ENCODE data around the gene IVD. TPM values are rescaled to one million over a fixed set of nuclear protein-coding genes. Genes with fewer than 3 reads are reported as not detected.
A peak's percentile ranks its signal among the peaks of the same experiment; 100 is the strongest.

IVD gene
- total RNA-seq, 8 experiments from 2014 or later, result 20.3 to 93.9 (median 33.7) TPM

DNA sequence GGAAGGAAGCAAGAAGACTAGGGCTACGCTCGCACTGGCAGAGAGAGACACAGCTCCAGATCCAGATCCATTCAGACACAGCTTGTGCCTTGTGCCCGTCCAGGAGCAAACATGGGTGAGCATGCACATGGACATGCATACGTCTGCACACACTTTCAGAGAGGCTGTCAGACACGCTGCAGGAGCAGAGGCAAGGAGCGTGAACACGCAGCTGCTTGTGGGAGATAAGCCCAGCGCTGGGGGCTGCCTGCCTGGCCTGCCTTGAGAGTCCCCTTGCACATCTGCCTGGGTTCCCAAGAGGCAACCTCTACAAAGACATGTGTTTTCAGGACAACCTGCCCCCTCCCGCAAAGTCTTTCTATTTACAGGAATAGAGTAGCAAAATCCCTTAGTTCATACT lies 21.6 kb downstream of the IVD start:
- in situ Hi-C loops (cut with MboI; ENCODE audit: low pct_unique_long_range_greater_than_20kb in 2 of 9, low sequenced_read_pairs in 9 of 9, unreplicated experiment in 9 of 9), result no loop called here
- ATAC-seq (replicated peaks in 6 of 8), result no peak
- H3K27ac ChIP-seq, result no peak overlapping the region
- WGBS, 10 experiments, result 74 to 100% (median 92%) methylated on average over 1 to 6 of the region's 9 CpGs; no CpG with 5 or more reads in 2 of the 10 experiments
- H3K4me1 ChIP-seq (replicated peaks in 1 of 2), result no peaks in the 10 kb centered on the region
- H3K4me3 ChIP-seq, result no peak overlapping the region

- Histone ChIP-seq H3K4me3 (no peak overlapping the region), H3K27ac (no peak overlapping the region), H3K4me1 (replicated peaks in 1 of 2) (no peaks in the 10 kb centered on the region)
- ATAC-seq (replicated peaks in 6 of 8), result no peak
- WGBS, 10 experiments, result 50 to 100% (median 100%) methylated on average over 1 of the region's 4 CpGs; no CpG with 5 or more reads in 7 of the 10 experiments
- in situ Hi-C loops (cut with MboI; ENCODE audit: low pct_unique_long_range_greater_than_20kb in 2 of 9, low sequenced_read_pairs in 9 of 9, unreplicated experiment in 9 of 9), result no loop called here
Measured at GRCh38 chr15:40428185-40428584, 22.6 kb downstream of the IVD start.

DNA sequence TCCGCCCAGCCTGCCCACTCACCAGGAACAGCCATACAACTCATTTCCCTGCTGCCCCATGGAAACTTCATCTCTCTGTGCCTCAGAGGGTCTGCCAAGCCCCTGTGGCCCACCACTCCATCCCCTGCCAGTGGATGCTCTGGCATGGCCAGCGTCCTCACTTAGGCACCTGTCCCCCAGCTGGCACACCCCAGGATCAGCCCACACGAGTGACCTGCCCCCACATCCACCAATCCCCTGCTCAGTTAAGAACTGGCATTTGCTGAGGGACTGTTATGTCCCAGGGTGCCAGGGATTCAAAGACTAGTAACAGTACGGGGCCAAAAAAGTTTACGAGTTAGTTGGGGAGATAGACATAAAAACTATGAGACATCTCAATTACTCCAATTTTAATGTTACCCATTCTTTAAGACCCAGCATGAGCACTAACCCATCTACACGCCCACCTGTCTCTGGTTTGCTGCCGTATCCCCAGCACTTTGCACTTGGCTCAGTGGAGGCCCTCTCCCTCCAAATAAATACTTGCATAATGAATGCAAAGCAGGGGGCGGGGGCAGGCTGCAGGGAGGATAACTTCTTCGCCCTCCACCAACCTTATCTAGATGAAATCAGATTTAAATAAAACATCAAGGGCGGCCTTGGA lies 23.6 kb downstream of the IVD start:
- in situ Hi-C loops (cut with MboI; ENCODE audit: low pct_unique_long_range_greater_than_20kb in 2 of 9, low sequenced_read_pairs in 9 of 9, unreplicated experiment in 9 of 9), result no loop called here
- WGBS, 10 experiments, result 22 to 93% (median 74%) methylated on average over 1 to 6 of the region's 10 CpGs; no CpG with 5 or more reads in 2 of the 10 experiments
- Histone ChIP-seq H3K4me3 (no peak overlapping the region), H3K27ac (no peak overlapping the region), H3K4me1 (replicated peaks in 1 of 2) (no peaks in the 10 kb centered on the region)
- ATAC-seq (replicated peaks in 6 of 8), result peak in 3 of 8 experiments; percentile 17 to 66 (median 27)

DNA sequence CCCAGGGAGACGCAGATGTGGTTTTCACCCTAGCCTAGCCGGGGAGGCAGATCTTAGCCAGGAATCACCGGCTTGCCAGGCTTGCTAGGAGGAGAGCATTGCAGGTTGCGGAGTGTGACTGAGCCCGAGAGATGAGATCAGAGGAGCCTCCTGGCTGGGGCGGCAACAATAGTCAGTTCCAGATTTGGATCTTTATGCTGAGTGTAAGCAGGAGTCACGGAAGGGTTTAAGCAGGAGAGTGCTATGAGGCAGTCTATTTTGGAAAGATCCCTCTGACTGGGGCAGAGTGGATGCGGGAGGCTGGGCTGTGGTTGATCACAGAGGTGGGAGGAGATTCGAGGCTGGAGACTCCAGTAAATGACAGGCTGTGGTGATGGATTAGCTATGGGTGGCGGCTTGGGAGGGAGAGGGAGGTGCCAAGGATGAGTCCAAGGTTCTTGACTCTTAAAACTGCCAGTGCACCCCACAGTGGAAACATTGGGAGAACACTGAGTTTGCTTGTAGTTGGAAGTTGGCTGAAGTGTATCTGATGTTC lies 24.7 kb downstream of the IVD start:
- Histone ChIP-seq H3K4me1 (replicated peaks in 1 of 2) (no peaks in the 10 kb centered on the region), H3K4me3 (no peak overlapping the region), H3K27ac (no peak overlapping the region)
- in situ Hi-C loops (cut with MboI; ENCODE audit: low pct_unique_long_range_greater_than_20kb in 2 of 9, low sequenced_read_pairs in 9 of 9, unreplicated experiment in 9 of 9), result no loop called here
- ATAC-seq (replicated peaks in 6 of 8), result peak; percentile 58 to 95 (median 84)
- 0 to 60% (median 20%) methylated on average over 1 to 9 of the region's 10 CpGs; no CpG with 5 or more reads in 4 of the 10 experiments for WGBS, 10 experiments

- WGBS, 10 experiments, result 38 to 74% (median 58%) methylated on average over 4 to 6 of the region's 20 CpGs; no CpG with 5 or more reads in 5 of the 10 experiments
- Histone ChIP-seq H3K4me1 (replicated peaks in 1 of 2) (peaks cover 17 to 21% of the 10 kb centered on the region in 2 donors), H3K27ac (no peak overlapping the region), H3K4me3 (no peak overlapping the region)
- ATAC-seq (replicated peaks in 6 of 8), result no peak
- in situ Hi-C loops (cut with MboI; ENCODE audit: low pct_unique_long_range_greater_than_20kb in 2 of 9, low sequenced_read_pairs in 9 of 9, unreplicated experiment in 9 of 9), result no loop called here
Measured at GRCh38 chr15:40435023-40435709, 29.6 kb downstream of the IVD start.

DNA sequence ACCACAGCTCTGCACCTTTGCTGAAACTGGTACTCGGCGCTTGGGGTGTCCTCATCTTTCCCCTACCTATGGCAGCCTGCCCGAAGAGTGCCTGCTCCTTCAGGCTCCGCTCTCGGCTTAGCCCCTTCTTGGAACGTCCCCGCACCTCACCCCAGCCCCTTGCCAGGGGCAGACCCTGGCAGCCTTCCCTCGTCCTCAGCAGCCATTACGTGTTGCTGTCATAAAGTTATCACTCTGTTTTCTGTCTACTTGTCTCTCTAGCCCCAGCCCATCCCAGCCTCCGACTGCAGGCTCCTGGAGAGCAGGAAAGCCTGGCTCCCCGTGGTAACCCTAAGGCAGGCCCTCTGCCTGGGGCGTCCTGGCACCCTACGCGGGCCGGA lies 30.1 kb downstream of the IVD start:
- ATAC-seq (replicated peaks in 6 of 8), result peak in 2 of 8 experiments; percentile 0 to 1
- H3K27ac ChIP-seq, result no peak overlapping the region
- in situ Hi-C loops (cut with MboI; ENCODE audit: low pct_unique_long_range_greater_than_20kb in 2 of 9, low sequenced_read_pairs in 9 of 9, unreplicated experiment in 9 of 9), result no loop called here
- peaks cover 17 to 21% of the 10 kb centered on the region in 2 donors for H3K4me1 ChIP-seq (replicated peaks in 1 of 2)
- WGBS, 10 experiments, result 0 to 67% (median 40%) methylated on average over 2 to 4 of the region's 15 CpGs; no CpG with 5 or more reads in 7 of the 10 experiments
- H3K4me3 ChIP-seq, result peak overlapping the region; percentile 18 to 35 (median 29)

GRCh38 chr15:40436116-40436891 lies 30.7 kb downstream of the IVD start:
- Histone ChIP-seq H3K4me1 (replicated peaks in 1 of 2) (peaks cover 17 to 21% of the 10 kb centered on the region in 2 donors), H3K4me3 (peak overlapping the region; percentile 18 to 35 (median 29)), H3K27ac (no peak overlapping the region)
- ATAC-seq (replicated peaks in 6 of 8), result peak; percentile 1 to 26 (median 6)
- WGBS, 10 experiments, result 0% methylated on average over 3 to 4 of the region's 39 CpGs; no CpG with 5 or more reads in 8 of the 10 experiments
- in situ Hi-C loops (cut with MboI; ENCODE audit: low pct_unique_long_range_greater_than_20kb in 2 of 9, low sequenced_read_pairs in 9 of 9, unreplicated experiment in 9 of 9), result no loop called here

- Histone ChIP-seq H3K4me3 (peak overlapping the region; percentile 18 to 35 (median 29)), H3K27ac (no peak overlapping the region), H3K4me1 (replicated peaks in 1 of 2) (peaks cover 17 to 21% of the 10 kb centered on the region in 2 donors)
- in situ Hi-C loops (cut with MboI; ENCODE audit: low pct_unique_long_range_greater_than_20kb in 2 of 9, low sequenced_read_pairs in 9 of 9, unreplicated experiment in 9 of 9), result no loop called here
- no peak for ATAC-seq (replicated peaks in 6 of 8)
- 0 to 53% (median 0%) methylated on average over 1 to 4 of the region's 17 CpGs; no CpG with 5 or more reads in 4 of the 10 experiments for WGBS, 10 experiments
Measured at GRCh38 chr15:40436892-40437751, 31.5 kb downstream of the IVD start.

- peaks cover 21 to 28% of the 10 kb centered on the region in 2 donors for H3K4me1 ChIP-seq (replicated peaks in 1 of 2)
- peak overlapping the region in 2 of 5 donors; percentile 29 to 32 for H3K4me3 ChIP-seq
- no peak for ATAC-seq (replicated peaks in 6 of 8)
- WGBS, 10 experiments, result 11 to 70% (median 49%) methylated on average over 2 to 6 of the region's 21 CpGs; no CpG with 5 or more reads in 6 of the 10 experiments
- in situ Hi-C loops (cut with MboI; ENCODE audit: low pct_unique_long_range_greater_than_20kb in 2 of 9, low sequenced_read_pairs in 9 of 9, unreplicated experiment in 9 of 9), result no loop called here
- no peak overlapping the region for H3K27ac ChIP-seq
Measured at GRCh38 chr15:40437752-40438687, 32.4 kb downstream of the IVD start.

- H3K27ac ChIP-seq, result no peak overlapping the region
- no peak for ATAC-seq (replicated peaks in 6 of 8)
- peak overlapping the region in 1 of 5 donors; percentile 74 for H3K4me3 ChIP-seq
- peaks cover 28 to 35% of the 10 kb centered on the region in 2 donors for H3K4me1 ChIP-seq (replicated peaks in 1 of 2)
- WGBS, 10 experiments, result 50 to 100% methylated on average over 1 to 2 of the region's 12 CpGs; no CpG with 5 or more reads in 8 of the 10 experiments
- in situ Hi-C loops (cut with MboI; ENCODE audit: low pct_unique_long_range_greater_than_20kb in 2 of 9, low sequenced_read_pairs in 9 of 9, unreplicated experiment in 9 of 9), result no loop called here
Measured at GRCh38 chr15:40438712-40439111, 33.1 kb downstream of the IVD start.

GRCh38 chr15:40439461-40439959 lies 33.9 kb downstream of the IVD start:
- in situ Hi-C loops (cut with MboI; ENCODE audit: low pct_unique_long_range_greater_than_20kb in 2 of 9, low sequenced_read_pairs in 9 of 9, unreplicated experiment in 9 of 9), result no loop called here
- peak in 4 of 8 experiments; percentile 1 to 7 (median 4) for ATAC-seq (replicated peaks in 6 of 8)
- Histone ChIP-seq H3K27ac (peak overlapping the region; percentile 53 to 74), H3K4me1 (replicated peaks in 1 of 2) (peaks cover 34 to 43% of the 10 kb centered on the region in 2 donors), H3K4me3 (peak overlapping the region; percentile 60 to 100 (median 86))
- 0 to 20% methylated on average over 2 of the region's 15 CpGs; no CpG with 5 or more reads in 8 of the 10 experiments for WGBS, 10 experiments

Measured in motor neuron (in vitro differentiated cells).